HG03064 (cell line): ENCODE data around the gene UGT1A3.

Experiments used
- ATAC-seq: cut with Tn5 transposase; IDR thresholded peaks from one replicate; pipeline ENCODE4 v1.9.1; 2021; ENCODE audit warnings: low read depth; ENCODE audit not compliant: unreplicated experiment

Gene UGT1A3

GRCh38 chr2:233792720-233793119, 63.9 kb downstream of the UGT1A3 start:
- no peak for ATAC-seq

- no peak for ATAC-seq
These were observed 64.8 kb downstream of the UGT1A3 start for GRCh38 chr2:233793465-233794127.

GRCh38 chr2:233794128-233794658, 65.4 kb downstream of the UGT1A3 start:
- no peak for ATAC-seq

GRCh38 chr2:233795735-233796171, 66.9 kb downstream of the UGT1A3 start:
- ATAC-seq: no peak

GRCh38 chr2:233796254-233796653, 67.4 kb downstream of the UGT1A3 start:
- no peak for ATAC-seq

GRCh38 chr2:233798335-233799086, 69.7 kb downstream of the UGT1A3 start:
- no peak for ATAC-seq

- ATAC-seq: no peak
These were observed 70.3 kb downstream of the UGT1A3 start for GRCh38 chr2:233799087-233799665.

- ATAC-seq: no peak
These were observed 70.9 kb downstream of the UGT1A3 start for GRCh38 chr2:233799716-233800115.

- no peak for ATAC-seq
These were observed 71.4 kb downstream of the UGT1A3 start for GRCh38 chr2:233800208-233800607.

- no peak for ATAC-seq
These were observed 72.7 kb downstream of the UGT1A3 start for GRCh38 chr2:233801357-233802131.

- ATAC-seq: no peak
These were observed 73.4 kb downstream of the UGT1A3 start for GRCh38 chr2:233802132-233802815.

GRCh38 chr2:233803292-233803911, 74.6 kb downstream of the UGT1A3 start:
- no peak for ATAC-seq

- ATAC-seq: no peak
These were observed 75.2 kb downstream of the UGT1A3 start for GRCh38 chr2:233803994-233804393.

- no peak for ATAC-seq
These were observed 78.5 kb downstream of the UGT1A3 start for GRCh38 chr2:233807215-233807865.

GRCh38 chr2:233807966-233808935, 79.4 kb downstream of the UGT1A3 start:
- ATAC-seq: no peak

- no peak for ATAC-seq
These were observed 81.5 kb downstream of the UGT1A3 start for GRCh38 chr2:233810385-233810784.

GRCh38 chr2:233811087-233811486, 82.2 kb downstream of the UGT1A3 start:
- no peak for ATAC-seq

- ATAC-seq: no peak
These were observed 82.9 kb downstream of the UGT1A3 start for GRCh38 chr2:233811732-233812131.
